Measurements from ENCODE around the gene GIGYF2. TPM values are rescaled to one million over a fixed set of nuclear protein-coding genes. Genes with fewer than 3 reads are reported as not detected.
"Not testable (repeated sequence)": the region's sequence is repeated elsewhere in the genome, so short reads cannot be mapped to it uniquely, and the experiment has no call there.

GIGYF2 gene
- total RNA-seq, 1 donor from 2014 or later: 63.4 TPM

- H3K4me1 Mint-ChIP-seq (ENCODE audit: unreplicated experiment): peaks cover 10% of the 10 kb centered on the region
- no peaks in the 10 kb centered on the region for H3K27me3 Mint-ChIP-seq (ENCODE audit: unreplicated experiment)
- peak overlapping the region; percentile 27 for H3K27ac Mint-ChIP-seq (ENCODE audit: unreplicated experiment)
- H3K9me3 Mint-ChIP-seq (ENCODE audit: unreplicated experiment): no peaks in the 10 kb centered on the region
- no peaks in the 10 kb centered on the region for H3K36me3 Mint-ChIP-seq (ENCODE audit: unreplicated experiment)
- no peak overlapping the region for H3K4me3 Mint-ChIP-seq (ENCODE audit: unreplicated experiment)
- DNase-seq (ENCODE audit: extremely low spot score, unreplicated experiment): no peak
- TF ChIP-seq CTCF (IDR thresholded peaks at IDR 0.05): no peak
Observed at GRCh38 chr2:232900811-232901735, 203.9 kb downstream of the GIGYF2 start.

- no peaks in the 10 kb centered on the region for H3K9me3 Mint-ChIP-seq (ENCODE audit: unreplicated experiment)
- H3K27ac Mint-ChIP-seq (ENCODE audit: unreplicated experiment): peak overlapping the region; percentile 58
- H3K4me3 Mint-ChIP-seq (ENCODE audit: unreplicated experiment): no peak overlapping the region
- H3K4me1 Mint-ChIP-seq (ENCODE audit: unreplicated experiment): peaks cover 10% of the 10 kb centered on the region
- TF ChIP-seq CTCF (IDR thresholded peaks at IDR 0.05): no peak
- no peaks in the 10 kb centered on the region for H3K27me3 Mint-ChIP-seq (ENCODE audit: unreplicated experiment)
- no peak for DNase-seq (ENCODE audit: extremely low spot score, unreplicated experiment)
- H3K36me3 Mint-ChIP-seq (ENCODE audit: unreplicated experiment): no peaks in the 10 kb centered on the region
Observed at GRCh38 chr2:232901736-232902578, 204.8 kb downstream of the GIGYF2 start.

DNA sequence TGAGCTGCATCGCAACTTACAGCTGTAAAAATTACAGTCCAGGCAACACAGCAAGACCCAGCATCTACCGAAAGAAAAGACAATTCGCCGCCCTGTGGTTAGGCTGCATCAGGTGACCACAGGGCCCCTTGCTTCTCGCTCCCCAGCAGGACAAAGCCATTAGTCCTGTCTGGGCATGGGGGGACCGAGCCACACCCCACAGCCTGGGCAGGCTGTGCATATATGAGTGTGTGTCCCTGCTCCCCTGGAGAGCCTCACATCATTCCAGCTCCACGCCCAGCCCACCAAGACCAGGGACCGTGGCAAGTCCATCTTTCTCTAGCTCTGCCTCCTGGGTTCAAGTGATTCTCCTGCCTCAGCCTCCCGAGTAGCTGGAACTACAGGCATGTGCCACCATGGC, 206.9 kb downstream of the GIGYF2 start:
- H3K36me3 Mint-ChIP-seq (ENCODE audit: unreplicated experiment): no peaks in the 10 kb centered on the region
- H3K9me3 Mint-ChIP-seq (ENCODE audit: unreplicated experiment): no peaks in the 10 kb centered on the region
- TF ChIP-seq CTCF (IDR thresholded peaks at IDR 0.05): no peak
- H3K27me3 Mint-ChIP-seq (ENCODE audit: unreplicated experiment): peaks cover 4% of the 10 kb centered on the region
- no peak overlapping the region for H3K27ac Mint-ChIP-seq (ENCODE audit: unreplicated experiment)
- H3K4me3 Mint-ChIP-seq (ENCODE audit: unreplicated experiment): no peak overlapping the region
- peaks cover 10% of the 10 kb centered on the region for H3K4me1 Mint-ChIP-seq (ENCODE audit: unreplicated experiment)
- DNase-seq (ENCODE audit: extremely low spot score, unreplicated experiment): no peak

GRCh38 chr2:232906867-232907717, 210.0 kb downstream of the GIGYF2 start:
- not testable (repeated sequence) for H3K36me3 Mint-ChIP-seq (ENCODE audit: unreplicated experiment)
- peaks cover 19% of the 10 kb centered on the region for H3K9me3 Mint-ChIP-seq (ENCODE audit: unreplicated experiment)

GRCh38 chr2:232907718-232908085, 210.6 kb downstream of the GIGYF2 start:
- DNase-seq (ENCODE audit: extremely low spot score, unreplicated experiment); H3K4me1 Mint-ChIP-seq (ENCODE audit: unreplicated experiment); H3K27ac Mint-ChIP-seq (ENCODE audit: unreplicated experiment); H3K4me3 Mint-ChIP-seq (ENCODE audit: unreplicated experiment); H3K36me3 Mint-ChIP-seq (ENCODE audit: unreplicated experiment): not testable (repeated sequence)
- Mint-ChIP-seq H3K27me3 (ENCODE audit: unreplicated experiment) (peaks cover 34% of the 10 kb centered on the region), H3K9me3 (ENCODE audit: unreplicated experiment) (peaks cover 23% of the 10 kb centered on the region)

More at GRCh38 chr2:232906867-232907717, 210.0 kb downstream of the GIGYF2 start:
- peaks cover 29% of the 10 kb centered on the region for H3K27me3 Mint-ChIP-seq (ENCODE audit: unreplicated experiment)
- not testable (repeated sequence) for DNase-seq (ENCODE audit: extremely low spot score, unreplicated experiment); H3K4me3 Mint-ChIP-seq (ENCODE audit: unreplicated experiment); H3K27ac Mint-ChIP-seq (ENCODE audit: unreplicated experiment); H3K4me1 Mint-ChIP-seq (ENCODE audit: unreplicated experiment)
